Bronchial epithelial cell (primary cell): ENCODE data around the gene IGFBP7. TPM values are rescaled to one million over a fixed set of nuclear protein-coding genes. Genes with fewer than 3 reads are reported as not detected.
"Not testable (repeated sequence)": the region's sequence is repeated elsewhere in the genome, so short reads cannot be mapped to it uniquely, and the experiment has no call there.

ENCODE experiments used
- DNase-seq: peaks from one replicate; pipeline ENCODE4 v3.0.0-alpha.2; 2010; ENCODE audit warnings: low read depth
- FAIRE-seq: peaks from 2 replicates; lab custom pipeline; 2011; peaks lifted over from hg19 to GRCh38; lab: Jason Lieb, UNC
- H3K27me3 ChIP-seq: 2 replicates; pipeline ENCODE4 v1.5.1; 2011; ENCODE audit warnings: low read length; ENCODE audit not compliant: control insufficient read depth, insufficient read depth
- H3K36me3 ChIP-seq: 2 replicates; pipeline ENCODE4 v1.5.1; 2011; ENCODE audit warnings: low read length; ENCODE audit not compliant: control insufficient read depth, insufficient read depth
- H3K4me3 ChIP-seq: 2 replicates; pipeline ENCODE4 v1.5.1; 2011; ENCODE audit warnings: mild to moderate bottlenecking, low read depth, low read length, control low read depth
- CTCF ChIP-seq: IDR thresholded peaks from 2 replicates; pipeline ENCODE4 v1.5.1; 2011; ENCODE audit warnings: mild to moderate bottlenecking, moderate library complexity, low read length, control low read depth, inconsistent platforms; ENCODE audit not compliant: insufficient read depth, severe bottlenecking
- total RNA-seq: library from RNA; depleted of rRNA; stranded (reverse); fragments of >200 nt; gene quantifications from 2 replicates; pipeline ENCODE4 v1.2.1, GENCODE V29; 2014

The IGFBP7 gene
- total RNA-seq, 1 donor from 2014 or later: 92.9 TPM

GRCh38 chr4:57065730-57066482 lies 44.3 kb downstream of the IGFBP7 start:
- DNase-seq: no peak
- Histone ChIP-seq H3K27me3 (no peaks in the 10 kb centered on the region), H3K4me3 (no peak overlapping the region), H3K36me3 (no peaks in the 10 kb centered on the region)
- FAIRE-seq: peak; percentile 77
- no peak for TF ChIP-seq CTCF

- H3K4me3 ChIP-seq: no peak overlapping the region
- FAIRE-seq: no peak
- TF ChIP-seq CTCF: no peak
- no peaks in the 10 kb centered on the region for H3K36me3 ChIP-seq
- H3K27me3 ChIP-seq: no peaks in the 10 kb centered on the region
- peak; percentile 49 for DNase-seq
Measured at GRCh38 chr4:57064811-57065711, 45.1 kb downstream of the IGFBP7 start.

- no peak for TF ChIP-seq CTCF
- DNase-seq (peak; percentile 56), FAIRE-seq (no peak)
- Histone ChIP-seq H3K4me3 (no peak overlapping the region), H3K36me3 (no peaks in the 10 kb centered on the region), H3K27me3 (no peaks in the 10 kb centered on the region)
Measured at GRCh38 chr4:57064120-57064519, 46.1 kb downstream of the IGFBP7 start.

GRCh38 chr4:57063518-57063917 lies 46.7 kb downstream of the IGFBP7 start:
- H3K27me3 ChIP-seq: no peaks in the 10 kb centered on the region
- no peak overlapping the region for H3K4me3 ChIP-seq
- H3K36me3 ChIP-seq: no peaks in the 10 kb centered on the region
- no peak for DNase-seq
- FAIRE-seq: no peak
- no peak for TF ChIP-seq CTCF

- no peak for FAIRE-seq
Measured at GRCh38 chr4:57061395-57061794, 48.8 kb downstream of the IGFBP7 start.

GRCh38 chr4:57060717-57061067 lies 49.5 kb downstream of the IGFBP7 start:
- FAIRE-seq, DNase-seq, H3K27me3 ChIP-seq, H3K36me3 ChIP-seq, H3K4me3 ChIP-seq: not testable (repeated sequence)

More at GRCh38 chr4:57061395-57061794, 48.8 kb downstream of the IGFBP7 start:
- no peak for TF ChIP-seq CTCF
- DNase-seq: peak; percentile 73
- Histone ChIP-seq H3K36me3 (no peaks in the 10 kb centered on the region), H3K4me3 (no peak overlapping the region), H3K27me3 (no peaks in the 10 kb centered on the region)
